Body of pancreas (tissue), 4 donors: ENCODE measurements around the gene PRAMEF5.

Experiments used
- POLR2A ChIP-seq, 3 donors: fragments of 450-650 bp; IDR thresholded peaks; one replicate each; pipeline ENCODE4 v1.6.1; 2016; ENCODE audit warnings: antibody characterized with exemption in 3 of 3, mild to moderate bottlenecking in 2 of 3
- TF ChIP-seq, protein P1 (sequence below), 7 experiments: fragments of 450-650 bp in 4 of 7; fragments of 200-600 bp in 3 of 7; sonication (generic) in 3 of 7; IDR thresholded peaks; one replicate each; pipeline ENCODE4 v1.5.1; 2016 to 2019; ENCODE audit warnings: antibody characterized with exemption in 7 of 7

DNA sequence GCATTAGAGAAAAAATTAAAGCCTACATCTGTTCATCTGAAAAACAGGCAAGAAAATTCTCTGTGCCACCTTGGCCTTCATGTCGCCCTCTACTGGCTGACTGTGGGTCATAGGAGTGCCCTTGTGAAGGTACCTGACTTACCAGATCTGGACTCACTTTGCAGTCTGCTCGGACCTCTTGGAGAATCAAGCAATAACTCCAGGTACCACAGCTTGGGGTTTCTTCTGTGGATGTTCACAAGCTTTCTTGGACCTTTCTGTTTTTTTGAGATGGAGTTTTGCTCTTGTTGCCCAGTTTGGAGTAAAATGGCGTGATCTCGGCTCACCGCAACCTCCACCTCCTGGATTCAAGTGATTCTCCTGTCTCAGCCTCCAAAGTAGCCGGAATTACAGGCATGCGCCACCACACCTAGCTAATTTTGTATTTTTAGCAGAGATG lies 25.6 kb upstream of the PRAMEF5 start:
- no peak for TF ChIP-seq POLR2A (IDR thresholded peaks at IDR 0.05)
- TF ChIP-seq, protein P1, sequence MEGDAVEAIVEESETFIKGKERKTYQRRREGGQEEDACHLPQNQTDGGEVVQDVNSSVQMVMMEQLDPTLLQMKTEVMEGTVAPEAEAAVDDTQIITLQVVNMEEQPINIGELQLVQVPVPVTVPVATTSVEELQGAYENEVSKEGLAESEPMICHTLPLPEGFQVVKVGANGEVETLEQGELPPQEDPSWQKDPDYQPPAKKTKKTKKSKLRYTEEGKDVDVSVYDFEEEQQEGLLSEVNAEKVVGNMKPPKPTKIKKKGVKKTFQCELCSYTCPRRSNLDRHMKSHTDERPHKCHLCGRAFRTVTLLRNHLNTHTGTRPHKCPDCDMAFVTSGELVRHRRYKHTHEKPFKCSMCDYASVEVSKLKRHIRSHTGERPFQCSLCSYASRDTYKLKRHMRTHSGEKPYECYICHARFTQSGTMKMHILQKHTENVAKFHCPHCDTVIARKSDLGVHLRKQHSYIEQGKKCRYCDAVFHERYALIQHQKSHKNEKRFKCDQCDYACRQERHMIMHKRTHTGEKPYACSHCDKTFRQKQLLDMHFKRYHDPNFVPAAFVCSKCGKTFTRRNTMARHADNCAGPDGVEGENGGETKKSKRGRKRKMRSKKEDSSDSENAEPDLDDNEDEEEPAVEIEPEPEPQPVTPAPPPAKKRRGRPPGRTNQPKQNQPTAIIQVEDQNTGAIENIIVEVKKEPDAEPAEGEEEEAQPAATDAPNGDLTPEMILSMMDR (IDR thresholded peaks at IDR 0.05), result peak in 6 of 7 experiments; percentile 6 to 50 (median 36)
